Panc1 (cell line): Measurements from ENCODE around the gene SERPINA4. TPM values are rescaled to one million over a fixed set of nuclear protein-coding genes. Genes with fewer than 3 reads are reported as not detected.

Experiments used
- ATAC-seq: fragments of 200-7000 bp; cut with Tn5 transposase; 2 replicates; pipeline ENCODE4 v1.9.1; 2020; ENCODE audit warnings: mild to moderate bottlenecking, moderate library complexity
- BruUV-seq: library from RNA; stranded (reverse); fragments of 400-500 nt; replicated peaks from 2 replicates; lab custom pipeline; 2021; lab: Mats Ljungman, UMichigan
- CTCF ChIA-PET: fragments of 300-600 bp; sonication (Branson Sonifier 250); formaldehyde crosslinking; loops from one replicate; lab custom pipeline; 2022; ENCODE audit warnings: antibody characterized with exemption; lab: Charles Lee
- POLR2A ChIA-PET: fragments of 300-600 bp; sonication (Branson Sonifier 250); formaldehyde crosslinking; loops from one replicate; lab custom pipeline; 2022; ENCODE audit warnings: antibody characterized with exemption; lab: Charles Lee
- DNase-seq: peaks from one replicate; pipeline ENCODE4 v3.0.0-alpha.2; 2010; ENCODE audit warnings: low read depth, low spot score
- H3K27ac ChIP-seq: 2 replicates; pipeline ENCODE4 v1.5.1; 2011; ENCODE audit warnings: mild to moderate bottlenecking, low read length, inconsistent platforms
- H3K27me3 ChIP-seq: fragments of 200-500 bp; sonication (Bioruptor generic); 2 replicates; pipeline ENCODE4 v1.6.0; 2014; ENCODE audit warnings: low read length, inconsistent platforms; ENCODE audit not compliant: control insufficient read depth, insufficient read depth
- H3K36me3 ChIP-seq: fragments of 200-500 bp; sonication (Bioruptor generic); 2 replicates; pipeline ENCODE4 v1.5.1; 2014; ENCODE audit warnings: inconsistent platforms, mild to moderate bottlenecking, low read length, moderate library complexity; ENCODE audit not compliant: control insufficient read depth, insufficient read depth
- H3K4me1 ChIP-seq: 2 replicates; pipeline ENCODE4 v1.5.1; 2011; ENCODE audit warnings: inconsistent platforms, mild to moderate bottlenecking, low read length, moderate library complexity; ENCODE audit not compliant: control insufficient read depth, insufficient read depth
- H3K4me3 ChIP-seq, 2 experiments: 2 replicates each; pipeline ENCODE4 v1.5.1; 2011 to 2012; ENCODE audit warnings: low read depth in 2 of 2, low read length in 2 of 2, mild to moderate bottlenecking in 2 of 2, inconsistent platforms in 1 of 2, moderate library complexity in 1 of 2
- H3K9me3 ChIP-seq: fragments of 200-500 bp; sonication (Bioruptor generic); 2 replicates; pipeline ENCODE4 v1.5.1; 2014; ENCODE audit warnings: low read depth, mild to moderate bottlenecking, inconsistent platforms, low read length, moderate library complexity; ENCODE audit not compliant: control insufficient read depth, insufficient read depth
- POLR2AphosphoS5 ChIP-seq: IDR thresholded peaks from 2 replicates; pipeline ENCODE4 v1.6.1; 2012; ENCODE audit warnings: mild to moderate bottlenecking, low read depth, low read length, moderate library complexity
- REST ChIP-seq, 2 experiments: IDR thresholded peaks; 2 replicates each; pipeline ENCODE4 v1.6.1; 2011 to 2012; ENCODE audit warnings: low read depth in 2 of 2, control low read depth in 1 of 2, low read length in 1 of 2, mild to moderate bottlenecking in 1 of 2, moderate library complexity in 1 of 2; ENCODE audit not compliant: insufficient read depth in 1 of 2
- SIN3A ChIP-seq: IDR thresholded peaks from 2 replicates; pipeline ENCODE4 v1.6.1; 2012; ENCODE audit warnings: low read depth, mild to moderate bottlenecking, low read length, moderate library complexity, borderline replicate concordance; ENCODE audit not compliant: insufficient read depth
- TCF7L2 ChIP-seq: IDR thresholded peaks from 2 replicates; pipeline ENCODE4 v1.6.1; 2011; ENCODE audit warnings: mild to moderate bottlenecking, low read depth, low read length, inconsistent platforms
- in situ Hi-C: cut with HindIII; loops from 2 replicates; pipeline ENCODE4 v1.10.0; 2016; ENCODE audit warnings: low sequenced_read_pairs, low pct_unique_long_range_greater_than_20kb
- intact Hi-C: fragments of 100-400 bp; cut with micrococcal nuclease; formaldehyde crosslinking; loops from one replicate; pipeline ENCODE4 v1.10.0; 2022; ENCODE audit not compliant: unreplicated experiment
- total RNA-seq: library from RNA; stranded (reverse); gene quantifications from one replicate; pipeline ENCODE4 v1.2.1, GENCODE V29; 2021; ENCODE audit not compliant: unreplicated experiment
- TF ChIP-seq, protein P1 (sequence below): fragments of 450-650 bp; IDR thresholded peaks from 2 replicates; pipeline ENCODE4 v1.5.1; 2017; ENCODE audit warnings: mild to moderate bottlenecking

SERPINA4 gene
- total RNA-seq, 1 experiment from 2014 or later, result 0.10 TPM

DNA sequence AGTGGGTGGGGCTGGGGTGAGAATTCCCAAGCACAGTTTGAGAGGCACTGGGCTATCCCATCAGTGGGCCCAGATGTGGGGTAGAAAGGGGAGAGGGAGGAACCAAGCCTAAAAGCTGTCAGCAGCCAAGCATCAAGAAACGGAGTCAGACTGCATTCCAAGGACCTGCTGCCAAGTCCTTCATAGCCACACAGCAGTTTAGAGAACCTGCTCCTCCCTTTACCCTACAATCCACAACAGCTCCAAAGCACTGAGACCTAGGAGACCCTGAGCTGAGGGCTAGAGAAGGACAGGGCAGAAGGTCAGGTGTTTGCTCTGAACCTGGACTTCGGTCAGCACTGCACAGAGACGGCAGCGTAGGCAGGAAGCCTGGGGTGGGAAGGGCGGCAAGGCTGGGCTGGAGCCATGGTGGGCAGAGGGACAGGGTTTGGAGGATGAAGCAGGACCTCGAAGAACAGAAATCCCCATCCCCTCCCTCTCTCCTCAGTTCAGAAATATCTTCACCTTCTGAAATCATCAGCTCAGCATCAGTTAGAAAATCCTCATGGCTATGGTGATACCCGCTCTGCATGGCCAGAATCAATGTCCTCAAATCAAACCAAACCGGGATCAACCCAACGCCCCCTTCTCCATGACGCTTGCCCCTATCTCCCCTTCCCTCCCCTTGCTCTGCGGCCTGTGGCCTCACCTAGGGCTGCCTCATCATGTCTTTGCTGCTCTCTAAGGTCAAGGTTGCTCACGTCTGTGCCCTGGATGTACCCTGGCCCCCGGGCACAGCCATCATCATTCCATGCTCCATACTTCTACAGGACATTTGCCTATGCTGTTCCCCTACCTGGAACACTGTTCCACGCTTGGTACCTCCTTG is 12.9 kb upstream of the SERPINA4 start:
- Histone ChIP-seq H3K27me3 (no peaks in the 10 kb centered on the region), H3K4me3 (no peak overlapping the region), H3K9me3 (no peaks in the 10 kb centered on the region), H3K4me1 (no peaks in the 10 kb centered on the region), H3K36me3 (no peaks in the 10 kb centered on the region), H3K27ac (no peak overlapping the region)
- CTCF ChIA-PET, result no interaction called here
- POLR2A ChIA-PET, result interaction anchor here (0.6 kb wide), 1 partner anchor 62 kb away, joined by 3 read pairs; no protein-coding TSS in a partner anchor
- ATAC-seq, result no peak
- intact Hi-C loops, result loop anchor here (5.0 kb wide), 1 partner anchor 116 kb away; no protein-coding TSS in a partner anchor
- BruUV-seq, result no TSS peak
- TF ChIP-seq POLR2AphosphoS5 (no peak), REST (IDR thresholded peaks at IDR 0.05; ENCODE audit: insufficient read depth in 1 of 2, low read depth in 2 of 2, low read length in 1 of 2) (no peak), TCF7L2 (no peak), SIN3A (no peak)
- TF ChIP-seq, protein P1, sequence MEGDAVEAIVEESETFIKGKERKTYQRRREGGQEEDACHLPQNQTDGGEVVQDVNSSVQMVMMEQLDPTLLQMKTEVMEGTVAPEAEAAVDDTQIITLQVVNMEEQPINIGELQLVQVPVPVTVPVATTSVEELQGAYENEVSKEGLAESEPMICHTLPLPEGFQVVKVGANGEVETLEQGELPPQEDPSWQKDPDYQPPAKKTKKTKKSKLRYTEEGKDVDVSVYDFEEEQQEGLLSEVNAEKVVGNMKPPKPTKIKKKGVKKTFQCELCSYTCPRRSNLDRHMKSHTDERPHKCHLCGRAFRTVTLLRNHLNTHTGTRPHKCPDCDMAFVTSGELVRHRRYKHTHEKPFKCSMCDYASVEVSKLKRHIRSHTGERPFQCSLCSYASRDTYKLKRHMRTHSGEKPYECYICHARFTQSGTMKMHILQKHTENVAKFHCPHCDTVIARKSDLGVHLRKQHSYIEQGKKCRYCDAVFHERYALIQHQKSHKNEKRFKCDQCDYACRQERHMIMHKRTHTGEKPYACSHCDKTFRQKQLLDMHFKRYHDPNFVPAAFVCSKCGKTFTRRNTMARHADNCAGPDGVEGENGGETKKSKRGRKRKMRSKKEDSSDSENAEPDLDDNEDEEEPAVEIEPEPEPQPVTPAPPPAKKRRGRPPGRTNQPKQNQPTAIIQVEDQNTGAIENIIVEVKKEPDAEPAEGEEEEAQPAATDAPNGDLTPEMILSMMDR, result no peak
- DNase-seq, result no peak
- in situ Hi-C loops, result no loop called here

DNA sequence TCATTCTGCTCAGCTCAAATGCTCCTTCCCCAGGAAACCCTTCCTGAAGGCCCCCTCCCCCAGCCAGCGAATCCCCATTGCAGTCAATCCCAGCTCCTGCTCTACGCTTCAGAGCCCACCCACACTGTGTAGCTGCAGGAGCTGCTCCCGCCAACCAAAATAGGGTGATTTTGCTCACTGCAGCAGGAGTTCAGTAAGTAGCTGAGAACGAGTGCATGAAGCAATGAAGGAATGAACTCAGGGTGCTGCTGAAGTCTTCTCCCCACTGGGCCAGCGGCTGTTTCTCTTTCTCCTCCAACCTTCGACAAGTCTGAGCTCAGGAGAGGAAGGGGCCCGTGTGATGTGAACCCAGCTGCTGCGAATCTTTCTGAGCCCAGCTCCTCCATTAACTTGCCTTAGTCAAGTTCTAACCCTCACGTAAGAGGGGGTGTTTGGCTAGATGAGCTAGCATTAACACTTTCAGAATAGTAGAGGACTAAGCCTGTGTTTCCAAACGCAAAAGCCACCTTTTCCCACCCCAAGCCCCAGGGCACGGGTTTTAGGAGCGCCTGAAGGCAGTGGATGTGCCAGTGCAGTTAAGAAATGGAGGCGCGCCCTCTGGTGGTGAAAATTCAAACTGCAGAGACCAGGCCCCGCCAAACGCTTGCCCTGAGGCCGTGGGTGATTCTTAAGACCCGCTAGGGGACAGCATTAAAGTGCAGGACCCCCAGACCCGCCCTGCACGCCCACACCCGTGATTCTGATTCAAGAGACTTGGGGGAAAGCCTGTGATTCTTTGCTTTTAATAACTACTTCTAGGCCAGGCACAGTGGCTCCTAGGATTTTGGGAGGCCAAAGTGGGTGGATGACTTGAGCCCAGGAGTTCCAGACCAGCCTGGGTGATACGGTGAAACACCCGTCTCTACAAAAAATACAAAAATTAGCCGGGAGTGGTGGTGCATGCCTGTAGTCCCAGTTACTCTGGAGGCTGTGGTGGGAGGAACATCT is 11.9 kb upstream of the SERPINA4 start:
- ChIA-PET POLR2A (interaction anchor here (0.6 kb wide), 1 partner anchor 61 kb away, joined by 3 read pairs; no protein-coding TSS in a partner anchor), CTCF (no interaction called here)
- ATAC-seq (peak; percentile 82), DNase-seq (peak; percentile 15)
- Histone ChIP-seq H3K9me3 (no peaks in the 10 kb centered on the region), H3K4me3 (no peak overlapping the region), H3K4me1 (no peaks in the 10 kb centered on the region), H3K36me3 (no peaks in the 10 kb centered on the region), H3K27me3 (no peaks in the 10 kb centered on the region), H3K27ac (no peak overlapping the region)
- no TSS peak for BruUV-seq
- intact Hi-C loops, result loop anchor here (5.0 kb wide), 1 partner anchor 117 kb away; no protein-coding TSS in a partner anchor
- in situ Hi-C loops, result no loop called here
- TF ChIP-seq POLR2AphosphoS5 (no peak), TCF7L2 (no peak), SIN3A (no peak)
- TF ChIP-seq, protein P1, result peak; percentile 92
